Endodermal cell (in vitro differentiated cells): ENCODE data around the gene RIMBP2. TPM values are rescaled to one million over a fixed set of nuclear protein-coding genes. Genes with fewer than 3 reads are reported as not detected.

Experiments used
- DNase-seq: peaks from one replicate; pipeline ENCODE4 v3.0.0-alpha.2; 2017
- H3K27ac ChIP-seq: 2 replicates; pipeline ENCODE4 v1.5.1; 2013; ENCODE audit warnings: mild to moderate bottlenecking, low read depth, low read length, moderate library complexity
- H3K27me3 ChIP-seq: 2 replicates; pipeline ENCODE4 v1.6.1; 2013; ENCODE audit warnings: mild to moderate bottlenecking, low read length, moderate library complexity; ENCODE audit not compliant: insufficient read depth, control insufficient read depth, poor library complexity, severe bottlenecking
- H3K36me3 ChIP-seq: 2 replicates; pipeline ENCODE4 v1.7.0; 2013; ENCODE audit warnings: mild to moderate bottlenecking, low read length, moderate library complexity; ENCODE audit not compliant: control insufficient read depth, insufficient read depth
- H3K4me1 ChIP-seq: one replicate; pipeline ENCODE4 v1.7.0; 2013; ENCODE audit warnings: low read length; ENCODE audit not compliant: control insufficient read depth, insufficient read depth
- H3K4me3 ChIP-seq: 2 replicates; pipeline ENCODE4 v1.5.1; 2013; ENCODE audit warnings: mild to moderate bottlenecking, low read length, moderate library complexity
- H3K9ac ChIP-seq: 2 replicates; pipeline ENCODE4 v1.6.1; 2013; ENCODE audit warnings: mild to moderate bottlenecking, low read length, moderate library complexity; ENCODE audit not compliant: poor library complexity, severe bottlenecking; ENCODE audit errors: extremely low read depth
- H3K9me3 ChIP-seq: 2 replicates; pipeline ENCODE4 v1.6.1; 2013; ENCODE audit warnings: mild to moderate bottlenecking, low read length, moderate library complexity; ENCODE audit not compliant: control insufficient read depth
- H3K27ac Mint-ChIP-seq: 2 replicates; pipeline ENCODE4 v1.8.0; 2020; ENCODE audit warnings: mixed read lengths
- H3K27me3 Mint-ChIP-seq: 2 replicates; pipeline ENCODE4 v1.8.0; 2021; ENCODE audit warnings: mild to moderate bottlenecking, mixed read lengths; ENCODE audit not compliant: insufficient read depth
- H3K36me3 Mint-ChIP-seq: 2 replicates; pipeline ENCODE4 v1.8.0; 2020; ENCODE audit warnings: low read depth, mixed read lengths
- H3K4me1 Mint-ChIP-seq: 2 replicates; pipeline ENCODE4 v1.8.0; 2020; ENCODE audit warnings: mixed read lengths
- H3K4me3 Mint-ChIP-seq: 2 replicates; pipeline ENCODE4 v1.8.0; 2020; ENCODE audit warnings: mild to moderate bottlenecking, moderate library complexity, mixed read lengths
- H3K9me3 Mint-ChIP-seq: 2 replicates; pipeline ENCODE4 v1.8.0; 2020; ENCODE audit warnings: mild to moderate bottlenecking, mixed read lengths
- WGBS, 2 experiments: methylation state at CpG; one replicate each; pipeline versions ENCODE4 v1.1.5 to v1.1.7; 2013; ENCODE audit warnings: missing lambda C conversion rate in 2 of 2, mixed read lengths in 1 of 2; ENCODE audit not compliant: insufficient coverage in 1 of 2, insufficient read length in 1 of 2; 5-methylcytosine and 5-hydroxymethylcytosine counted together
- total RNA-seq, 2 donors: library from RNA; stranded (reverse); fragmentation: NEBNext Ultra II Directional in 1 of 2; extraction: Animal tissue kit (Norgen Biotek cat#: 25700) in 1 of 2; gene quantifications; 2 replicates in 1 of 2; 3 replicates in 1 of 2; pipeline ENCODE4 v1.2.1, GENCODE V29; 2021
- TF ChIP-seq, protein P1 (sequence below): fragments of 200-600 bp; sonication (generic); conservative IDR thresholded peaks from 2 replicates; pipeline ENCODE4 v1.5.0; 2021; ENCODE audit warnings: antibody characterized with exemption, mild to moderate bottlenecking

The RIMBP2 gene
- total RNA-seq, 2 donors from 2014 or later: 0.13 to 3.4 TPM

GRCh38 chr12:130347588-130347987 is 368.5 kb downstream of the RIMBP2 start:
- Histone ChIP-seq H3K27me3 (no peaks in the 10 kb centered on the region), H3K36me3 (no peaks in the 10 kb centered on the region), H3K4me1 (no peaks in the 10 kb centered on the region), H3K9ac (no peak overlapping the region), H3K9me3 (no peaks in the 10 kb centered on the region), H3K4me3 (no peak overlapping the region), H3K27ac (no peak overlapping the region)
- DNase-seq: no peak
- 88 to 95% methylated on average over 7 of the region's 7 CpGs for WGBS, 2 experiments
- Mint-ChIP-seq H3K4me3 (no peak overlapping the region), H3K4me1 (no peaks in the 10 kb centered on the region), H3K27me3 (peaks cover 7% of the 10 kb centered on the region), H3K27ac (no peak overlapping the region), H3K36me3 (no peaks in the 10 kb centered on the region), H3K9me3 (no peaks in the 10 kb centered on the region)
- TF ChIP-seq, protein P1, sequence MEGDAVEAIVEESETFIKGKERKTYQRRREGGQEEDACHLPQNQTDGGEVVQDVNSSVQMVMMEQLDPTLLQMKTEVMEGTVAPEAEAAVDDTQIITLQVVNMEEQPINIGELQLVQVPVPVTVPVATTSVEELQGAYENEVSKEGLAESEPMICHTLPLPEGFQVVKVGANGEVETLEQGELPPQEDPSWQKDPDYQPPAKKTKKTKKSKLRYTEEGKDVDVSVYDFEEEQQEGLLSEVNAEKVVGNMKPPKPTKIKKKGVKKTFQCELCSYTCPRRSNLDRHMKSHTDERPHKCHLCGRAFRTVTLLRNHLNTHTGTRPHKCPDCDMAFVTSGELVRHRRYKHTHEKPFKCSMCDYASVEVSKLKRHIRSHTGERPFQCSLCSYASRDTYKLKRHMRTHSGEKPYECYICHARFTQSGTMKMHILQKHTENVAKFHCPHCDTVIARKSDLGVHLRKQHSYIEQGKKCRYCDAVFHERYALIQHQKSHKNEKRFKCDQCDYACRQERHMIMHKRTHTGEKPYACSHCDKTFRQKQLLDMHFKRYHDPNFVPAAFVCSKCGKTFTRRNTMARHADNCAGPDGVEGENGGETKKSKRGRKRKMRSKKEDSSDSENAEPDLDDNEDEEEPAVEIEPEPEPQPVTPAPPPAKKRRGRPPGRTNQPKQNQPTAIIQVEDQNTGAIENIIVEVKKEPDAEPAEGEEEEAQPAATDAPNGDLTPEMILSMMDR: no peak

Other genes with a start within 250 kb of the RIMBP2 start
- gene STX2, start 123.0 kb upstream of the RIMBP2 start, total RNA-seq: 10 to 100 TPM; 18.2 to 20.2 TPM
- gene RAN, start 155.8 kb upstream of the RIMBP2 start, total RNA-seq: 1,000 to 10,000 TPM; 1,323 to 1,383 TPM
- gene ADGRD1, start 237.6 kb upstream of the RIMBP2 start, total RNA-seq: 1 to 10 TPM; 1.3 to 2.9 TPM